Stimulated activated naive CD4-positive, alpha-beta T cell treated with Interleukin-2 at 50 U/mL for 16 hours (primary cell): ENCODE data around the gene HSPB1.
A peak's percentile ranks its signal among the peaks of the same experiment; 100 is the strongest.
"Not testable (repeated sequence)": the region's sequence is repeated elsewhere in the genome, so short reads cannot be mapped to it uniquely, and the experiment has no call there.

ENCODE experiments used
- DNase-seq: peaks from one replicate; lab custom pipeline; 2025; lab: John Stamatoyannopoulos, UW

HSPB1 gene

DNA sequence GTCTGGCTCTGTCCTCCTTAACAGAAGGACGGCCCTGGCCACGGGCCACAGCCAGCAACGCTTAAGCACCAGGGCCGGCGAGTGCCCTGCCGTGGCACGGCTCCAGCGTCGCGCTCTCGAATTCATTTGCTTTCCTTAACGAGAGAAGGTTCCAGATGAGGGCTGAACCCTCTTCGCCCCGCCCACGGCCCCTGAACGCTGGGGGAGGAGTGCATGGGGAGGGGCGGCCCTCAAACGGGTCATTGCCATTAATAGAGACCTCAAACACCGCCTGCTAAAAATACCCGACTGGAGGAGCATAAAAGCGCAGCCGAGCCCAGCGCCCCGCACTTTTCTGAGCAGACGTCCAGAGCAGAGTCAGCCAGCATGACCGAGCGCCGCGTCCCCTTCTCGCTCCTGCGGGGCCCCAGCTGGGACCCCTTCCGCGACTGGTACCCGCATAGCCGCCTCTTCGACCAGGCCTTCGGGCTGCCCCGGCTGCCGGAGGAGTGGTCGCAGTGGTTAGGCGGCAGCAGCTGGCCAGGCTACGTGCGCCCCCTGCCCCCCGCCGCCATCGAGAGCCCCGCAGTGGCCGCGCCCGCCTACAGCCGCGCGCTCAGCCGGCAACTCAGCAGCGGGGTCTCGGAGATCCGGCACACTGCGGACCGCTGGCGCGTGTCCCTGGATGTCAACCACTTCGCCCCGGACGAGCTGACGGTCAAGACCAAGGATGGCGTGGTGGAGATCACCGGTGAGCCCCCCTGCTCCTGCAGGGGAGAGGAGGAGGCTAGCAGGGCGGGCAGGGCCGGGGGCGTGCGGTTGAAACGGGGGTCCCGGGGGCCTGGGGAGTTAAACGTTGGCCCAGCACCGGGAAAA, at the start of gene HSPB1:
TSS of gene HSPB1 (plus strand) at position 327 of the 855 bp plus-strand sequence. CDS start at position 367, 40 bp downstream.
- peak; percentile 59 for DNase-seq

DNA sequence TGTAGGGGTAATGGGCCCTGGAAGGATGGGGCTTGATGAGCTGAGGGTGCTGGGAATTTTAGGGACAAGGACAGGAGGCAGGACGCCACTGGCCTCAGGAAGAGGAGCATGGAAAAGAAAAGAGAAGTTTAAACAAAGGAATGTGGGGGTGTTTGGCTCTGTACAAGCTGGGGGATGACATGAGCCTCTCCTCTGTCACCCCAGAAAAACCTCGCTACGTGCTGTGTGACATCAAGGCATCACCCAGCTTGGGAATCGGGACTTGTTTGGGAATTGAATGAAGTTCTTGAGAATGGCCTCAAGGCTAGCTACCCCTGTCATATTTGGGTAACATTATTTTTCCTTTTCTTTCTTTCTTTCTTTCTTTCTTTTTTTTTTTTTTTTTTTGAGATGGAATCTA, 47.7 kb upstream of the HSPB1 start:
- no peak for DNase-seq

DNA sequence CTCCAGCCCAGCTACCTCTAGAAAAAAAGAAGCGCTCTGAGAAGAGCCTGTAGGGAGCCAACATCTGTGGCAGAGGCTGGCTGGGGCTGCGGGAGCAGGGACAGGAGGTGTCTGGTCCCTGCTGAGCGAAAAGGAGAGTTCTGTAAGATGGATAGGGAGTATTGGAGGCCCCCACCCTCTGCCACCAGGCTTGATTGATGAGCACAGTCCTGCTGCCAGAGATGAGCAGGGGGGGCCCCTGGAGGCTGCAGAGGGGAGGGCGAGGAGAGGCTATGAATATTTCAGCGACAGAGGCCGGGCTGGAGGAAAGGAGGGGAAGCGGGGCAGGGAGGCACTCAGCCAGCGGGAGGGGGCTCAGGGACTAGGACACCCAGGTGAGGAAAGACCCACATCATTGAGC, 44.5 kb upstream of the HSPB1 start:
- DNase-seq = no peak

DNA sequence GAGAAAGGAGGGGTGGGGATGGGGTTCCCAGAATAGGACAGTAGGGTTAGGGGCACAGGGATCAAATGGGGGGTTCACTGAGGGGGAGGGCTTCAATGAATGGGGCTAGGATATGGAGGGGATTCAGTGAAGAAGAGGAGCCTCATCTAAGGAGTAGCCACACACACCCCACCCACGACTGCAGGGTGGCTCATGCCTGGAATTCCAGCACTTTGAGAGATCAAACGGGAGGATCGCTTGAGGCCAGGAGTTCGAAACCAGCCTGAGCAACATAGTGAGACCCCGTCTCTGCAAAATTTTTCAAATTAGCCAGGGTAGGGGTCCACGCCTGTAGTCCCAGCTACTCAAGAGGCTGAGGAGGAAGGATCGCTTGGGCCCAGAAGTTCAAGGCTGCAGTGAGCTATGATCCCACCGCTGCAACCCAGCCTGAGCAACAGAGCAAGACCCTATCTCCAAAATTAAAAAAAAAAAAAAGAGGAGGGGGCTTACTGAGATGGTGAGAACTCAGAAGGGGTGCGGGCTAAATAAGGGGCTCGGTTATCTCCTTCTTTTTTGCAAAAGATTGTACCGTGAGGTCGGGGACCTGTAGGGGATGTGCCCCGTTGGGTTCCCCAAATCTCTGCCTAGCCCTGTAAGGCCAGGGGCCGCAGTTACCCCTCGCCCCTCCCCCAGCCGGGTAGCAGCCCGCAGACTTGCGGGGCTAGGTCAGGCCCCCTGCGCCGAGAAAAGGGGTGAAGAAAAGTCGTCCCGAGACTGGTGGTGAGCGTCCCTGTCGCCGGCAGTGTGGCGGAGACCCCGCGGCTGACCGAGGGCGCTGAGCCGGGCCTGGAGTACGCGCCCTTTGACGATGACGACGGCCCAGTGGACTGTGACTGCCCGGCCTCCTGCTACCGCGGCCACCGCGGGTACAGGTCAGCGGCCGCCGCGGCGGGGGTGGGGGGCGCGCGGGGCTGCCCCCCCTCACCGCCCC, 43.1 kb upstream of the HSPB1 start:
- DNase-seq = no peak

DNA sequence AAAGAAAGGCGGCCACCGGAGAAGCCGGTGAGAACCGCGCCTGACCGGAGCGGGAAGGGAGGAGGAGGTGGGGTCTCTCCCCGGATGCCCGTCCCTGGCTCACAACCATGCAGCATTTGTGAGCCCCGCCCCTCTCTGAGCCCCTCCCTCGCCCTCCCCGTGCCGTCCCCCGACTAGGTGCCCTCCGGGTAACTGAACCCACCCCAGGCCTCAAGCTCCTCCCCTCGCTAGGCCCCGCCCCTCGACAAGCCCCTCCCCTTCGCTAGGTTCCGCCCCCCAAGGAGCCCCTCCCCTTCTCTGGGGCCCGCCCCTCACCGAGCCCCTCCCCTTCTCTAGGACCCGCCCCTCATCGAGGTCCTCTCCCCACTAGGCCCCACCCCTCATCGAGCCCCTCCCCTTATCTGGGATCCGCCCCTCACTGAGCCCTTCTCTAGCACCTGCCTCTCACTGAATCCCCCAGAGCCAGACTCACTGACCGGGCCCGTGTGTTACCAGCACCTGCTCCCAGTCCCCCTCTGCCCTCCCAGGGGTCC, 42.2 kb upstream of the HSPB1 start:
- peak; percentile 22 for DNase-seq

DNA sequence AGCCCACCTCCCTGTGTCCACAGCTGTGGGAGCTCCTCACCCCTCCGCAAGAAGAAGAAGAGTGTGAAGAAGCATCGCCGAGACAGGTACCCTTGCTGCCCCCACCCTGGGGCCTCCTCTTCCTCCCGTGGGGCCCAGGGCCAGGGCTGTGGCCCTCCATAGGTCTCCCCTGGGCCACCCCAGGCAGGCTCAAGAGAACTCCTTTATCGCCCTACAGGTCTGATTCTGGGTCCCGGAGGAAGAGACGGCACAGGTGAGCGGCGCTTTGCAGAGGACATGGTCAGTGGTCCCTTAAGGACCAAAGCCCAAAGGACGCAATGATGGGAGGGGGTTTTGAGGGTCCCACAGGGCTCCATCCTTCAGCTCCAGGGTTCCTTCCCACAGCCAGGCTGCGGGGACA, 41.1 kb upstream of the HSPB1 start:
- no peak for DNase-seq

DNA sequence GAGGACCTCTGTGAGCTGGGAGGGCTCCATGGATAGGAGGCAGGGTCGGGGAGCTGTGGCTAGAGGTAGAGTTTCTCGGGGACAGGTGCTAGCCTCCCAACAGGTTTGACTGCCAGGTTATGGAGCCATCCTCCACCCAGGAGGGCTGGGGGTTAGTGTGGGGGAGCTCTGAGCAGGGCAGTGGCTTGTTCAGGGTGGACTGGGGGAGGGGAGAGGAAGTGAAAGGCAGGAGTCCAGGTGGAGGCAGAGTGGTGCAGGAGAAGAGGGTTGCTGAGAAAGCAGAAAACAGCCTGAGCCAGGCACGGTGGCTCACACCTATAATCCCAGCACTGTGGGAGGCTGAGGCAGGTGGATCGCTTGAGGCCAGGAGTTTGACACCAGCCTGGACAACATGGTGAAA, 40.5 kb upstream of the HSPB1 start:
- no peak for DNase-seq

DNA sequence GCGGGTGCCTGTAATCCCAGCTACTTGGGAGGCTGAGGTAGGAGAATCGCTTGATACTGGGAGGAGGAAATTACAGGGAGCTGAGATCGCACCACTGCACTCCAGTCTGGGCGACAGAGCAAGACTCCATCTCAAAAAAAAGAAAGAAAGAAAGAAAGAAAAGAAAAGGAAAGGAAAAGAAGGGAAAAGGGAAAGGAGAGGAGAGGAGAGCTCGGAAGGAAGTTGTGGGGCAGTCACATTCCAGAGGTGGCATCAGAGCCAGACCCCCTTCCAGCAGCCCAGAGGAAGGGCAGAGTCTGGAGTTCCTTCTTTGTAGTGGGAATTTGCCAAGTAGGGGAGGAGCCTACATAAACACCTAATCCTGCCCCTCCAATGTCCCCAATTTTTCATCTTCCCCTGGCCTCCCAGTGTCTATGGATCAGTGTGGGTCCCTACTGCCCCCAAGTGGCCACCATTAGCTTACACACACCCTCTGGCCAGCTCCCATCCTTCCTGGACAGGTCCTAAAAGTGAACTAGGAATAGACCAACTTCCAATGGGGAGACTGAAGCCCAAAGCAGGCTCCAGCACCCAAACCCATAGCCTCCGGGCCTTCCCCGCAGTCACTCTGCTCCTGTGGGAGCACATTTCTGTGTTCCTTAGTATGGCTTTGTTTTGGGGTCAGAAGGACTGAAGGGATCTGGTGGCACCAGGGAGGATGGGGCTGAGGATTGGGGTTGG, 39.6 kb upstream of the HSPB1 start:
- no peak for DNase-seq

DNA sequence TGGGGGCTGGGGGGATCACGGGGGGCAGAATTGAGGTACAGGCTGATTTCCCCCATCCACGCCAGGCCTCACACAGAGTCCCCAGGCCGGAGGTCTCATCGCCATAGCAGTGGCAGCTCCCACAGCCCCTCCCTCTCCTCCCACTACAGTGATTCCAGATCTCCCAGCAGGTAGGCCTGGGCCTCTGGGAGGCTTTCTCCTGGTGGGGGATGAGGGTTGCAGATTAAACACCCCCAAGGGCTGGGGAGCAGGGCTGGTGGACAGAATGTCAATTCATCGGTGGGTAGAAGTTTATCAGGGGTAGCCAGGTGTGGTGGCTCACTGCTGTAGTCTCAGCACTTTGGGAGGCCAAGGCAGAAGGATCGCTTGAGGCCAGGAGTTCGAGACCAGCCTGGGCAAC, 37.2 kb upstream of the HSPB1 start:
- no peak for DNase-seq

DNA sequence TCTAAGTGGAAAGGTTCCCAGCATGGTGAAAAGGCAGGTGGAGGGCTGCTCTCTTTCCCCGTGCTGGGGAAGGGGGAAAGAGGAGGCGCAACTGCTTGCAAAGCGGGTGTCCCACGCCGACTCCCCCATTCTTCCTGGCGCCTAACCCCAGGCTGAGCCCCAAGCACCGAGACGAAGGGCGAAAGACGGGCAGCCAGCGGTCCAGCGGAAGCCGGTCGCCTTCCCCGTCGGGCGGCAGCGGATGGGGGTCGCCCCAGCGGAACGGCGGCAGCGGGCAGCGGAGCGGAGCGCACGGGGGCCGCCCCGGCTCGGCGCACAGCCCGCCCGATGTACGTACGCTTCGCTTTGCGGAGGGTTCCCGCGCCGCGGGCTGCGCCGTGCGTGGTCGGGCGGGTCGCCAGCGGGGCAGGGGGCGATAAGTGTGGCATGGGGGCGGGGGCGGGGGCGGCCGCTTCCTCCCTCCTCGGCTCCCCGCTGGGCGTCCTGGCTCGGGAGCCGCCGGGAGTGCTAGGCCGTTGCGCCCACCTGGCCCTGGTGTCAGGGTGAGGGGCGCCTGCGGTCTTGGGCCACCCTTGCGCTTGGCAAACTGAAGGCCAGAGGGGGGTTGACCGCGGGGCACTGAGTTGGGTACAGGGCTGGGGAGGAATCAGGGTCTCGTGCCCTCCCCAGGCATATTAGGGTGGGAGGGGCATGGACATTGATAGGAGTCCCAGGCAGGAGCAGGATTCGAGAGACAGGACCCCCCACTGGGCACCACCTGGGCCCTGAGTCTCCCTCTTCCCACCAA, 35.2 kb upstream of the HSPB1 start:
- no peak for DNase-seq

DNA sequence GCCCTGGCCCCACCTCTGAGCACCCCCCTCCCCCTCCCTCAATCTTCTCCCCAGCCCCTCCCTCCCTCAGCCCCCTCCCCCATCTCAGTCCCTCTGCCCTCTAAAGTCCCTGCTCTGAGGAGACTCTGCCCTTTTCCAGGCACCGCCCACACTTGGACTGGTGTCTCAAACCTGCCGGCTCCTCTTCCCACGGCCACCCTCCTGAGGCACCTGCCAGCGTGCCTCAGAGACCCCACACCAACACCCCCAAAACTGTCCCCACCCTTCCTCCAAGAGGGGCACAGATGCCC, 34.6 kb upstream of the HSPB1 start:
- DNase-seq = no peak

DNA sequence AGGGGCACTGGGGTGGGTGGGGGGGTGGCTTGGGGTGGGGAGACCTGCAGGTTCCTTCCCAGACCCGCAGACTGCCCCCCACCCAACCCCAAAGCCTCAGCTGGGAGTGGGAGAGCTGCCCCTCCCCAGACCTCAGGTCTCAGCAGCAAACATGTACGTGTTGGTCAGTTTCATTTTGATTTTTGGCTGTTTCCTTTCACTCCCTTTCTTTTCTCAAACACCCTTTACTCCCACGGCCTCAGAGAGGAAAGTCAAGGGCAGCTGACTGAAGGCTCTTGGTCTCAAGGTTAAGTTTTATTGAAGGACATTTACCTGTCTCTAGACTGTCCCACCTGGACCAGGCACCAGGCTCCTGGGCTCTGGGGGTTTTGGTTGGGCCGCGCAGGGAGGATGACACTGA, 34.1 kb upstream of the HSPB1 start:
- DNase-seq = no peak

DNA sequence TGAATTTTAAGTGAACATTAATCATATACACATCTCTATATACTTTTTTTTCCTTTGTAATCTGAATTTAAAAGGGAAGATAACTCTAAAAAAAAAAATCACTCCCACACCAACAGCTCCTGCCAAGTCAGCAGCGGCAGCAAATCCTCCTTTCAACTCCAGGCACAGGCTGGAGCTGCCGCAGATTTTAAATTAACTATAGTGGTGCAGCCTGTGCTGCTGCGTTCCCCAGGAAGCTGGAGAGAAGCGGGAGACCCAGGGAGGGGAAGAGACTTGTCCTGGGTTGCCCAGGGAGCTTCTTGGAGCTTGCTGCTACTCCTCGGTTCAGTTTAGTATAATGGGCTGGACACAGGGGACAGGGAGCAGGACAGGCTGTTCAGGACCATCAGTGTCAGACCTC, 32.6 kb upstream of the HSPB1 start:
- no peak for DNase-seq

DNA sequence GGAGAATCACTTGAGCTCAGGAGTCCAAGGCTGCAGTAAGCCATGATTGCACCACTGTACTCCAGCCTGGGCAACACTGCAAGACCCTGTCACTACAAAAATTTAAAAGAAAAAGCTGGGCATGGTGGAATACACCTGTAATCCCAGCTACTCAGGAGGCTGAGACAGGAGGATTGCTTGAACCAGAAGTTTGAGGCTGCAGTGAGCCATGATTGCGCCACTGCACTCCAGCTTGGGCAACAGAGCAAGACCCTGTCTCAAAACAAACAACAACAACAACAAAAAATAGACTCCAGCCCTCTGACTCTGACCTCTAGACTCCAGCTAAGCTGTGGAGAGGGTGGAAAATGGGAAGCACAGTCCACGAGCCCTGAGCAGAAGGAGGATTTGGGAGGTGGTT, 31.1 kb upstream of the HSPB1 start:
- not testable (repeated sequence) for DNase-seq

DNA sequence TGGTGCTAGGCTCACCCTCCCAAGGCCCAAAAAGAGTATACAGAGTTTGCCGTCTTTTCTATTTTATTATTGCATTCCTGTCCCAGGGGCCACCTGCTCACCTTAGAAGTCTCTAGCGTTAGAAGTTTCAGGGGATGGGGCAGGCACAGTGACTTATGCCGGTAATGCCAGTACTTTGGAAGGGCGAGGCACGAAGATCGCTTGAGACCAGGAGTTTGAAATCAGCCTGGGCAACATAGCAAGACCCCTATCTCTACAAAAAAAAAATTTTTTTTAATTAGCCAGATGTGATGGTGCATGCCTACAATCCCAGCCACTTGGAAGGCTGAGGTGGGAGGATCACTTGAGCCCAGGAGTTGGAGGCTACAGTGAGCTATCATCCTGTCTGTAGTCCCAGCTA, 30.3 kb upstream of the HSPB1 start:
- no peak for DNase-seq

DNA sequence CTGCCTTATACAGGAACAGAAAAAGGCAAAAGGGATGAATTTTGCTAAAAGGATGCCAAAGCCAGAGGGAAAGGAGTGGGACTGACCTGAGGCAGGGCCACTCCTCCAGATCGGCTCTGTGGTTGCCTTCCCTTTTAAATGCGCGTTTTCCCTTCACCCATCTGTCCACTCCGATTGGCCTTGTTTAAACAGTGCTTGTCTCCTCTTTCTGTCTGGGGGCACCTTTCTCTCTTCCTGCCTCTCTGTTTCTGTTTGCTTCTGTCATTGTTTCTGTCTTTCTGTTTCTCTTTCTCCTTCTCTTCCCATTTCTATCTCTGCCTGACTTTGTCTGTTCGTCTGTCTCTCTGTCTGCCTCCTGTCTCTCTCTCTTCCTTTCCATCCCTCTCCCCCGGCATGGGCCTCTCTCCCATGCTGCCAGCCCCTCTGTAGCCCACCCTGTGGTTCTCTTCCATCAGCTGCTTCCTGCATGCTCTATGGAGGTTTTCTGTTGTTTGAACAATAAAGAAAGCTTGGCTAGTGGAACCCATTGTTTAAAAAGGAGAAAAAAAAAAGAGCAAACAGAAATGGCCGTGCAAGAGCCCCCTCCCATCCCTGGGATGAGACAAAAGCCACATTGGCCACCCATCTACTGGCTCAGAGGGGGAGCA, 29.5 kb upstream of the HSPB1 start:
- DNase-seq = no peak

DNA sequence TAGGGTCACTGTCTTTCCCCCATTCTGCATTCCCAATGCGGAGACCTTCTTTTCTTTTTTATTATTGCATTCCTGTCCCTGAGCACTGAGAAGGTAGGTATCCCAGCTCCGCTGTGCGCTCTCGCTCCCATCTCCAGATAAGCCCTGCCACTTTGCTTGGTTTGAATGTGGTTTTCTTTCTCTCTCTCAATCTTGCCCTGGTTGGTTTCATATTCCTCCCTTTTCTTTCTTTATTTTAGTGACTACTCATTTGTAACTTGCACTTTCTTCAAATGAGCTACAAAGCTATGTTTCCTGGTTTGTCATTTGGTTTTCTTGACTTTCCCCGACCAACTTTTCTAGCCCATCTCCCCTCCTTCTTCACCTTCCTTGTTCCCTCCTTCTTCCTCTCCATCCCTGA, 29.0 kb upstream of the HSPB1 start:
- no peak for DNase-seq

DNA sequence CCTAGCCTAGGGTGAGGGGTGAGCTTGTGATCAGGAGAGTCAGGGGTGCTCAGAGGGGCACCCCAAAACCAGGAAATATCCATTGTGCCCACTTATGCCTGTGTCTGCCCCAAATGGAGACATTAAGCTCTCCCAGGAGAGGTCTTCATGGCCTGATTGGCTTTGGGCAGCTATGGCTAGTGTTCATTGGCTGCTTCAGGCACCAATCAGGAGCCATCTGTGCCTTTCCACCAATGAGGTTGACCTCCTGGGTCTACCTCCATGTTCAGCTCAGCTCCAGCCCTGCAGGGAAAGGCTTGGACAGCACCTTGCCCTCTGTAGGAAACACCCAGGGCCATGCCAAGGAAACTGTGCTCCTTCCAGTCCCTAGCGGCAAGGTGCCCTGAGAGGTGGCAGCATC, 23.9 kb upstream of the HSPB1 start:
- no peak for DNase-seq

DNA sequence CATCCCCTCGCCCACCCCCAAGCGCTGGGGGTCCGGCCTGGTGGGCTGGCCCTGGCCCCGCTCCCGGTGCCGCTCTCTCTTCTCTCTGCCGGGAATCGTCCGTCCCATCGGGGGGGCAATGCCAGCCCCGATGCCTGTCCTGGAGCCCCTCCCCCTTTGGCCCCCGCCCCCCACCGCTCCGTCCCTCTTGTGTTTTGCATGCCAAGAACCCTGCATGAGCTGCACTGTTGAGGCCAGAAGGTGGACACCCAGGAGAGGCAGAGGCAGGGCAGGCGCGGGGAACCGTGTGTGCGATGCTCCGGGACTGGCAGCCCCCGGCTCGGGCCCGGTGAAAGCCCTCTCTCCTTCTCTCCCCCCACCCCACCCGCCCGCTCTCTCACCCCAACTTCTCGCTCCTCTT, 22.1 kb upstream of the HSPB1 start:
- DNase-seq = no peak

DNA sequence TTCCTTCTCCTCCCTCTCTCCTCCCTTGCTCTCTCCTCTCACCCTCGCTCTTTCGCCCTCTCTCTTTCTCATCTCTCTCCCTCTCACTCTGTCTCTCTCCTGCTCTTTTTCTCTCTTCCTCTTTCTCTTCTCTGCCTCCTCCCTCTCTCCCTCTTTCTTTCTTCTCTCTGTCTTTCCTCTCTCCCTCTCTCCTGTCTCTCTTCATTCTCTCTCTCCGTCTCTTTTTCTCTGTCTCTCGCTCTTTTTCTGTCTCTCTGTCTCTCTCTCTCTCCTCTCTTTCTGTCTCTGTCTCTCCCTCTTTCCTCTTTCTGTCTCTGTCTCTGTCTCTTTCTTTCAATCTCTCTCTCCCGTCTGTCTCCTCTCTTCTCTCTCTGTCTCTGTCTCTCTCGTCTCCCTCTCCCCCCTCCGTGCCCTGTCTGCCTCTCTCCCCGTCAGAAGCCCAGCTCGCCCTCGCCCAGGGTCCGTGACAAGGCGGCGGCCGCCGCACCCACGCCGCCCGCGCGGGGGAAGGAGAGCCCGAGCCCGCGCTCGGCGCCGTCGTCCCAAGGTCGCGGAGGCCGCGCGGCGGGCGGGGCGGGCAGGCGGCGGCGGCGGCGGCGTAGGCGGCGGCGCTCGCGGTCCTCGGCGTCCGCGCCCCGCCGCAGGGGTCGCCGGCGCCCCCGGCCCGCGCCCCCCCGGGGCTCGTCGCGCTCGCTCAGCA, 21.3 kb upstream of the HSPB1 start:
- DNase-seq = no peak
